Measurements from ENCODE around the gene KLHL35.
"Not testable (repeated sequence)": the region's sequence is repeated elsewhere in the genome, so short reads cannot be mapped to it uniquely, and the experiment has no call there.

The KLHL35 gene

GRCh38 chr11:75388386-75389275 is 44.4 kb downstream of the KLHL35 start:
- DNase-seq = peak; percentile 69

GRCh38 chr11:75387736-75388294 is 45.2 kb downstream of the KLHL35 start:
- DNase-seq = no peak

DNA sequence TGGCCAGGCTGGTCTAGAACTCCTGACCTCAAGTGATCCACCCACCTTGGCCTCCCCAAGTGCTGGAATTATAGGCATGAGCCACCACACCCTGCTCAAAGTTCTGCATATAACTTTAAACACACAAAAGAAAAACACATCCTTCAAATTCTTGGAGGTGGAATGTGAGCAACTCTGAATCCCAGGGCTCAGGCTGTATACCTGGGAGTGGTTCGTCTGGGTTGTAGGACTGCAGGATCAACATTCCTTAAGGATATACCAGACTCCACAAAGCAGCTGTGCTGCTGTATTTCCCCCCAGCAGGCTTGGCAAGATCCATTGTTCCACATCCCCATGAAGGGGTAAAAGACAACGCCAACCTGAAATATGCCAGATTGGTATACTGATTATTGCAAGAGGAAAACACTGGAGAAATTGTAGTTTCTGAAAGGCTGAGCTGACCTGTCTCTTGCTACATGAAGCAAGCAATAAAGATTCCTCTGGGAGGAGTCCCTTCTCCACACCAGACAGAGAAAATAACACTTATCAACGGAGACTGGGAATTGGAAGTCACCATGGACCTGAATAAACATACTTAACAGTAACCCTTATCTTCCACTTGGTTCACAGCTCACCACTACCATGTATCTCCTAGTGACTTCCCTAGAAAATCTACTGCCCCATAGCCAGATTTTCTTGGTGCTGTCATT is 45.9 kb downstream of the KLHL35 start:
- DNase-seq = no peak

DNA sequence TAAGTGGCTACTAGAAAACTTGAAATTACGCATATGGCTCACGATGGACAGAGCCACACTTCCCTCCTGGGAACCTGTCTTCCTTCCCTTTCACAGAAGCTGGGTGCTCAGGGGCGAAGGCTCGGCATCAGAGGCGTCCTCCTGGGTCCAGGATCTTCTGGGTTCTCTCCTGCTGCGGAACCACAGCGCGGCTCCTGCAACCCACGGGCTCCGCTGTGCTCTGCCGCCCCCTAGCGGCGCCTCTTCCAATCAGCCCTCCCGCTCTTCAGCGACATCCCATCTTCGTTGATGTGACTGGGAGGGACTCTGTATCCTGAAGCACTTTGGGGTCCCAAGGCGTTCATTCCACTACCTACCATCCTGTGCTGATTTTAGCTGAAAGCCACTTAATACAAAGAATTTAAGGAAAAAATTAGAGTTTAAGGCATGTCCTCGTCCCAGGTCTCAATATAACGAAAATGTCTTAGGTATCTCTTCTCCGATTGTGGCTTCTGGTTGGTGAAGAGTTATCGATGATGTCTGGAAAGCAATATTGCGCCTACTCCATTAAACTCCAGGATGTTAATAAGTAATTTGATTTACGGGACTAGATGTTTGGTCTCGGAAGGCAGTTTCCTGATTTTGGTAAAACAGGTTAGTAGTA is 48.4 kb downstream of the KLHL35 start:
- DNase-seq = peak; percentile 83

DNA sequence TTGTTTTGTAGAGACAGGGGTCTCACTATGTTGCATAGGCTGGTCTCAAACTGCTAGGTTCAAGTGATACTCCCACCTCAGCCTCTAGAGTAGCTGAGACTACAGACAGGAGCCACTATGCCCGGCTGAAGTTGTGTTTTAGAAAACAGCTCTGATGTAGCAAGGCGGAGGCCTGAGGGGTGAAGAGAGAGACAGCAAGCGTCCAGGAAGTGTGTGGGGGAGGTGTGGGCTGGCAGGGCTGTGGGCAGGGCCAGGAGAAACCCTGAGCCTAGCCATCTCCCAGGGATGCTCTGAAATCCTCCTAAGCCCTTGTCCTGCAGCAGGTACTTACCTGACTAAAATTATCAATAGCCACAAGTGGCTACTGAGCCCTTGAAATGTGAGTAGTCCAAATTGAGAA is 49.8 kb downstream of the KLHL35 start:
- DNase-seq = no peak

- no peak for DNase-seq
Measured at GRCh38 chr11:75380716-75381420, 52.1 kb downstream of the KLHL35 start.

GRCh38 chr11:75380245-75380644 is 52.8 kb downstream of the KLHL35 start:
- DNase-seq = no peak

DNA sequence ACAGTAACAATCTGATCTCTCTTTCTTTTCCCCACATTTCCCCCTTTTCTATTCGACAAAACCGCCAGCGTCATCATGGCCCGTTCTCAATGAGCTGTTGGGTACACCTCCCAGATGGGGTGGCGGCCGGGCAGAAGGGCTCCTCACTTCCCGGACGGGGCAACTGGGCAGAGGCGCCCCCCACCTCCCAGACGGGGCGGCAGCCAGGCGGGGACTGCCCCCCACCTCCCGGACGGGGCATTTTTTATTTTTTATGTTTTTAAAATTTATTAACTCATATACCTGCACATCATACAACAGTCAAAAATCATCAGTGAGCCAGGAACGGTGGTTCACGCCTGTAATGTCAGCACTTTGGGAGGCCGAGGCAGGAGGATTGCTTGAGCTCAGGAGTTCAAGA is 54.2 kb downstream of the KLHL35 start:
- not testable (repeated sequence) for DNase-seq

DNA sequence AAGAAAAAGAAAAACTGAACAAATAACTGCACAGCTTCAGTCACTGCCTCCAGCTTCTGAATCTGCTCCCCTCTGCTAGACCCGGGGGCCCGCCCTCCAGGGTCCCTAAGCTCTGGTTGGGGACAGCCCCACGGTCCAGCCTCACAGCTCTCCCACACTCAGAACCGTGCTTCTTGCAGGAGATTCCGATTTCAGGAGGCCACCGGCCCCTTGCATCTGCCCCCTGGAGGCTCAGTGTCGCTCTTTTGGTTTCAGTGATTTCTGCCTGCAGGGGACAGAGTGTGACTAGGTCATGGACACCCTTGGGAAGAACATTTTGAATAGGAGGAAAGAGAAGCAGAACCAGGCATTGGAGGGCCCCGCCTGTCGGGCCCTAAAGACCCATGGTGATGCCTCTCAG is 56.8 kb downstream of the KLHL35 start:
- no peak for DNase-seq

- DNase-seq = no peak
Measured at GRCh38 chr11:75375626-75376025, 57.4 kb downstream of the KLHL35 start.

DNA sequence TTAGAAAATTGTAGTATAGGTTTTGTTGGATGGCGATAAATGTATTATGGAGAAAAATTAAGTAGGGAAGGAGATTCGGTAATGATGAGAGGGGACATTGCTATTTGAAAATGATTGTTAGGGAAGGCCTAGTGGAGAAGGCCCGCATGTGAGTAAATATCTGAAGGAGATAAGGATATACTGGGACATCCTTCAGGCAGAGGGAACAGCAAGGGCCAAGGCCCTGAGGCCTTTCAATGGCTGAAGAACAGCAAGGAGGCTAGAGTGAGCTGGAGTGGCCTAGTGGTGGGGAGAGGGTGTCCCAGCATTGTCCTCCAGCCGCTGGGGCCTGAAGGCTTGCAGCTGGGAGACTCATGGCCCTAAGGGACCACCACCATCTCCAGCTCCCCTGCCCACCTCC is 58.4 kb downstream of the KLHL35 start:
- no peak for DNase-seq

DNA sequence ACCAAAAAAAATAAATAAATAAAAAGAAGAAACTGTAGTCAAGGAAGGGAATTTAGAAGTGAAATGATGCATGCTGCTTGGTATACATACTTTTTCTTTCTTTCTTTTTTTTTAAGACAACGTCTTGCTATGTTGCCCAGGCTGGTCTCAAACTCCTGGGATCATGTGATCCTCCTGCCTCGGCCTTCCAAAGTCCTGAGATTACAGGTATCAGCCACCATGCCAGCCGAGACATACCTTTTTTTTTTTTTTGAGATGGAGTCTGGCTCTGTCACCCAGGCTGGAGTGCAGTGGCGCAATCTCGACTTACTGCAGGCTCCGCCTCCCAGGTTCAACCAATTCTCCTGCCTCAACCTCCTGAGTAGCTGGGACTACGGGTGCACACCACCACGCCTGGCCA is 59.8 kb downstream of the KLHL35 start:
- DNase-seq = no peak

Measured in 8988T (cell line).